ENCODE data around the gene LARGE2.

Gene LARGE2

DNA sequence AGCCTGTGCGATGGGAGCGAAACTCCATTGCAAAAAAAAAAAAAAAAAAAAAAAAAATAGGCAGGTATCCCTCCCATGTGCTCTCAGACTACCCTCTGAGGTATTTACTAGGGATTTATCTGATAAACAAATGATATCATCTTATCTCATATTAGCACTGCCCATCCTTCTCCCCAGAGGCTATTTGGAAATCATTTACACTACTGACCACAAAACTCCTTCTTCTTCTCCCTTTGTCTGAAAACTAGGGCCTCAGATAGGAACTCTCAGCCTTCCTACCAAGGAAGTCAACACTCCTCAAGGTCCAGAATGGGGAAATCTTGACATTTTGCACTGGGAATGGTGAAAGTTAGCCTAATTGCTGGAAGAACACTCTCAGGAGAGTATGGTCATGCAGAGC is 46.4 kb downstream of the LARGE2 start:
- Histone ChIP-seq H3K36me3 (ENCODE audit: control insufficient read depth in 1 of 2, insufficient read depth in 2 of 2, low read length in 2 of 2) (peaks cover 0 to 13% of the 10 kb centered on the region in 2 experiments), H3K23ac (ENCODE audit: low read length) (no peak overlapping the region), H2BK120ac (ENCODE audit: insufficient read depth, low read length, poor library complexity) (no peak overlapping the region), H3K18ac (ENCODE audit: low read length) (no peak overlapping the region), H3K27ac (ENCODE audit: low read depth, low read length) (no peak overlapping the region), H3K14ac (ENCODE audit: low read length) (no peak overlapping the region), H4K12ac (ENCODE audit: low read depth, low read length) (no peak overlapping the region), H3K4me1 (ENCODE audit: control insufficient read depth in 1 of 2, insufficient read depth in 2 of 2, low read length in 2 of 2) (no peaks in the 10 kb centered on the region), H2AFZ (ENCODE audit: insufficient read depth, low read length, poor library complexity) (no peak overlapping the region), H3K79me1 (ENCODE audit: low read length) (no peaks in the 10 kb centered on the region), H3K79me2 (ENCODE audit: control insufficient read depth, insufficient read depth, low read length, poor library complexity) (no peaks in the 10 kb centered on the region), H4K91ac (ENCODE audit: low read depth, low read length) (no peak overlapping the region), H3K27me3 (ENCODE audit: insufficient read depth, low read length) (no peaks in the 10 kb centered on the region), H3K9ac (ENCODE audit: low read length) (no peak overlapping the region), H3K4me2 (ENCODE audit: low read length) (no peak overlapping the region), H2AK5ac (ENCODE audit: low read length) (no peak overlapping the region), H4K8ac (ENCODE audit: low read depth, low read length) (no peak overlapping the region), H2BK5ac (ENCODE audit: low read depth, low read length, poor library complexity) (no peak overlapping the region), H3K4ac (ENCODE audit: low read depth, low read length) (no peak overlapping the region), H3K4me3 (ENCODE audit: low read depth, low read length) (no peak overlapping the region), H3K9me3 (ENCODE audit: insufficient read depth, low read depth, low read length) (no peaks in the 10 kb centered on the region), H2BK12ac (ENCODE audit: low read length) (no peak overlapping the region)
- no CpG with 5 or more reads among the region's 2 CpGs for WGBS (ENCODE audit: extremely low coverage, insufficient coverage, insufficient read length)
- peak in 1 of 2 donors; percentile 10 for DNase-seq

DNA sequence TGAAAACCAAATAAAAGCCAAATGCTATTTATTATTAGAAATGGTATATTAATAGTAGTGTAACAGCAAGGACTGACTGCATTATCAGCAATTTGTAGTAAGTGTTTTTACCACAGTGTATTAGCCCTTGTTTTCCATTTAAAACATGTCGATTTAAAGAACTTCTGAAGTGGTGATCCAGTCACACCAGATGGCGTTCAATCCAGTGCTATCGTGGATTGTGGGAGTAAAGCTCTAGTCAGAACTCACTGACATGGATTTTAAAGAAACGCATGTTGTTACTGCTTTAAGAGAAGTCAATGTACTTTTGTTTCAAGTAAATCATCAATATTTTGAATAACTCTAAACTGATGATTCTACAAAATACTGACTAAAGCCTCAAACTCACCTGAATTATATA is 51.1 kb downstream of the LARGE2 start:
- Histone ChIP-seq H2BK12ac (ENCODE audit: low read length) (no peak overlapping the region), H4K91ac (ENCODE audit: low read depth, low read length) (no peak overlapping the region), H3K4me2 (ENCODE audit: low read length) (no peak overlapping the region), H3K14ac (ENCODE audit: low read length) (no peak overlapping the region), H3K23ac (ENCODE audit: low read length) (no peak overlapping the region), H3K27ac (ENCODE audit: low read depth, low read length) (no peak overlapping the region), H2AK5ac (ENCODE audit: low read length) (no peak overlapping the region), H3K79me1 (ENCODE audit: low read length) (no peaks in the 10 kb centered on the region), H4K8ac (ENCODE audit: low read depth, low read length) (no peak overlapping the region), H3K27me3 (ENCODE audit: insufficient read depth, low read length) (no peaks in the 10 kb centered on the region), H3K18ac (ENCODE audit: low read length) (no peak overlapping the region), H3K4me1 (ENCODE audit: control insufficient read depth in 1 of 2, insufficient read depth in 2 of 2, low read length in 2 of 2) (no peaks in the 10 kb centered on the region), H3K4me3 (ENCODE audit: low read depth, low read length) (no peak overlapping the region), H3K36me3 (ENCODE audit: control insufficient read depth in 1 of 2, insufficient read depth in 2 of 2, low read length in 2 of 2) (peaks cover 6% of the 10 kb centered on the region in 2 experiments), H2BK120ac (ENCODE audit: insufficient read depth, low read length, poor library complexity) (no peak overlapping the region), H2BK5ac (ENCODE audit: low read depth, low read length, poor library complexity) (no peak overlapping the region), H4K12ac (ENCODE audit: low read depth, low read length) (no peak overlapping the region), H2AFZ (ENCODE audit: insufficient read depth, low read length, poor library complexity) (no peak overlapping the region), H3K9me3 (ENCODE audit: insufficient read depth, low read depth, low read length) (no peaks in the 10 kb centered on the region), H3K4ac (ENCODE audit: low read depth, low read length) (no peak overlapping the region), H3K79me2 (ENCODE audit: control insufficient read depth, insufficient read depth, low read length, poor library complexity) (no peaks in the 10 kb centered on the region), H3K9ac (ENCODE audit: low read length) (no peak overlapping the region)
- no CpG with 5 or more reads among the region's 4 CpGs for WGBS (ENCODE audit: extremely low coverage, insufficient coverage, insufficient read length)
- DNase-seq, result no peak

DNA sequence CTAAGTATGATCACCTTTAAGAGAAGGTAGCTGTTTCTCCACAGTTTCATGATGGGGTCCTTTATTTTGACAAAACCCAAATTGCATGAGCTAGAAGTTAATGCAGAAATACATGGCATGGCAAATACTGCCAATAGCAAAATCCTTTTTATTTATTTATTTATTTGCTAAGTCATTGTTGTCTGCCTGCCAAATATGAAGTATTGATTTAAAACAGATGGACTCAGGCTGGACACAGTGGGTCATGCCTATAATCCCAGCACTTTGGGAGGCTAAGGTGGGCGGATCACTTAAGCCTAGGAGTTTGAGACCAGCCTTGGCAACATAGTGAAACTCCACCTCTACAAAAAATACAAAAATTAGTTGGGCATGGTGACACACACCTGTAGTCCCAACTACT is 52.4 kb downstream of the LARGE2 start:
- no peak overlapping the region for H3K4me2 ChIP-seq (ENCODE audit: low read length)
- no peak overlapping the region for H3K18ac ChIP-seq (ENCODE audit: low read length)
- H2BK5ac ChIP-seq (ENCODE audit: low read depth, low read length, poor library complexity), result no peak overlapping the region
- no peak overlapping the region for H4K91ac ChIP-seq (ENCODE audit: low read depth, low read length)
- DNase-seq, result no peak
- H3K9ac ChIP-seq (ENCODE audit: low read length), result no peak overlapping the region
- no peak overlapping the region for H2AFZ ChIP-seq (ENCODE audit: insufficient read depth, low read length, poor library complexity)
- no peak overlapping the region for H3K27ac ChIP-seq (ENCODE audit: low read depth, low read length)
- H2AK5ac ChIP-seq (ENCODE audit: low read length), result no peak overlapping the region
- no peak overlapping the region for H3K14ac ChIP-seq (ENCODE audit: low read length)
- H3K79me2 ChIP-seq (ENCODE audit: control insufficient read depth, insufficient read depth, low read length, poor library complexity), result no peaks in the 10 kb centered on the region
- H4K8ac ChIP-seq (ENCODE audit: low read depth, low read length), result no peak overlapping the region
- no peaks in the 10 kb centered on the region for H3K79me1 ChIP-seq (ENCODE audit: low read length)
- H2BK12ac ChIP-seq (ENCODE audit: low read length), result no peak overlapping the region
- no peak overlapping the region for H2BK120ac ChIP-seq (ENCODE audit: insufficient read depth, low read length, poor library complexity)
- no peak overlapping the region for H3K4ac ChIP-seq (ENCODE audit: low read depth, low read length)
- no peak overlapping the region for H3K23ac ChIP-seq (ENCODE audit: low read length)
- H3K4me3 ChIP-seq (ENCODE audit: low read depth, low read length), result no peak overlapping the region
- H3K9me3 ChIP-seq (ENCODE audit: insufficient read depth, low read depth, low read length), result no peaks in the 10 kb centered on the region
- no peak overlapping the region for H4K12ac ChIP-seq (ENCODE audit: low read depth, low read length)
- H3K36me3 ChIP-seq (ENCODE audit: control insufficient read depth in 1 of 2, insufficient read depth in 2 of 2, low read length in 2 of 2), result peaks cover 6% of the 10 kb centered on the region in 2 experiments
- H3K27me3 ChIP-seq (ENCODE audit: insufficient read depth, low read length), result no peaks in the 10 kb centered on the region
- H3K4me1 ChIP-seq (ENCODE audit: control insufficient read depth in 1 of 2, insufficient read depth in 2 of 2, low read length in 2 of 2), result no peaks in the 10 kb centered on the region
- WGBS (ENCODE audit: extremely low coverage, insufficient coverage, insufficient read length), result no CpG with 5 or more reads among the region's 1 CpG
